ENCODE data around the gene CNKSR1.

- TF ChIP-seq CTCF (tag by site-specific recombination; IDR thresholded peaks at IDR 0.05) (no peak), YY1 (tag by site-specific recombination; IDR thresholded peaks at IDR 0.05) (no peak), REPIN1 (tag by site-specific recombination; IDR thresholded peaks at IDR 0.05; ENCODE audit: low read depth) (no peak), ZSCAN30 (tag by site-specific recombination; IDR thresholded peaks at IDR 0.05) (no peak), ZNF600 (tag by site-specific recombination; IDR thresholded peaks at IDR 0.05) (no peak), REST (tag by site-specific recombination; IDR thresholded peaks at IDR 0.05) (no peak), ZNF561 (tag by site-specific recombination; IDR thresholded peaks at IDR 0.05; ENCODE audit: borderline replicate concordance) (no peak), ZNF274 (IDR thresholded peaks at IDR 0.05; ENCODE audit: low read length) (no peak), ZNF274 (tag by site-specific recombination; IDR thresholded peaks at IDR 0.05; ENCODE audit: borderline replicate concordance) (no peak), ZNF24 (tag by site-specific recombination; IDR thresholded peaks at IDR 0.05) (no peak), ZBTB8A (tag by site-specific recombination; IDR thresholded peaks at IDR 0.05) (no peak), PRDM2 (tag by site-specific recombination; IDR thresholded peaks at IDR 0.05; ENCODE audit: borderline replicate concordance) (no peak), KLF16 (tag by site-specific recombination; IDR thresholded peaks at IDR 0.05) (no peak), ZNF544 (tag by site-specific recombination; IDR thresholded peaks at IDR 0.05) (no peak)
These were observed 26.5 kb downstream of the CNKSR1 start for GRCh38 chr1:26203642-26204318.

Measured in HEK293 (cell line).